Measurements from ENCODE around the gene HEXIM1. TPM values are rescaled to one million over a fixed set of nuclear protein-coding genes. Genes with fewer than 3 reads are reported as not detected.

HEXIM1 gene
- total and polyA plus RNA-seq, 2 experiments from 2014 or later, result 9.2 to 10.9 TPM

GRCh38 chr17:45137561-45138305, 10.5 kb upstream of the HEXIM1 start:
- peaks cover 5% of the 10 kb centered on the region; the same call in 1 of the 3 replicates for H3K36me3 Mint-ChIP-seq (ENCODE audit: low read depth)
- no peak overlapping the region for H3K4me3 Mint-ChIP-seq
- H3F3A ChIP-seq (replicated peaks; ENCODE audit: low read depth), result peaks cover 9% of the 10 kb centered on the region; the same call in 1 of the 2 replicates
- H3K9me2 ChIP-seq (ENCODE audit: insufficient read depth), result no peaks in the 10 kb centered on the region
- no peaks in the 10 kb centered on the region for H4K20me1 ChIP-seq (replicated peaks; ENCODE audit: insufficient read depth)
- no peak overlapping the region for H3K27ac ChIP-seq (ENCODE audit: low read depth)
- H3K36me3 ChIP-seq (ENCODE audit: insufficient read depth), result no peaks in the 10 kb centered on the region
- peaks cover 11% of the 10 kb centered on the region for H3K27me3 Mint-ChIP-seq (ENCODE audit: insufficient read depth, low read depth, poor library complexity)
- no peak overlapping the region for H3K4me2 ChIP-seq
- H2AFZ ChIP-seq, result no peak overlapping the region
- ATAC-seq, result no peak
- peaks cover 7% of the 10 kb centered on the region for H3K4me1 Mint-ChIP-seq
- peaks cover 3% of the 10 kb centered on the region; the same call in 1 of the 2 replicates for H3K4me1 ChIP-seq (ENCODE audit: insufficient read depth)
- DNase-seq (ENCODE audit: low spot score), result no peak
- H3K27ac Mint-ChIP-seq, result no peak overlapping the region
- no peaks in the 10 kb centered on the region for H3K79me2 ChIP-seq (replicated peaks; ENCODE audit: insufficient read depth)
- TF ChIP-seq, protein P1, sequence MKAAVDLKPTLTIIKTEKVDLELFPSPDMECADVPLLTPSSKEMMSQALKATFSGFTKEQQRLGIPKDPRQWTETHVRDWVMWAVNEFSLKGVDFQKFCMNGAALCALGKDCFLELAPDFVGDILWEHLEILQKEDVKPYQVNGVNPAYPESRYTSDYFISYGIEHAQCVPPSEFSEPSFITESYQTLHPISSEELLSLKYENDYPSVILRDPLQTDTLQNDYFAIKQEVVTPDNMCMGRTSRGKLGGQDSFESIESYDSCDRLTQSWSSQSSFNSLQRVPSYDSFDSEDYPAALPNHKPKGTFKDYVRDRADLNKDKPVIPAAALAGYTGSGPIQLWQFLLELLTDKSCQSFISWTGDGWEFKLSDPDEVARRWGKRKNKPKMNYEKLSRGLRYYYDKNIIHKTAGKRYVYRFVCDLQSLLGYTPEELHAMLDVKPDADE (IDR thresholded peaks at IDR 0.05), result no peak
- no peak overlapping the region for H3K4me3 ChIP-seq
- H3K9me3 Mint-ChIP-seq, result no peaks in the 10 kb centered on the region
- H3K27me3 ChIP-seq (ENCODE audit: insufficient read depth), result no peaks in the 10 kb centered on the region

- DNase-seq (ENCODE audit: low spot score), result no peak
- H3K4me2 ChIP-seq, result no peak overlapping the region
- peaks cover 18% of the 10 kb centered on the region for H3K4me1 Mint-ChIP-seq
These were observed 9.3 kb upstream of the HEXIM1 start for GRCh38 chr17:45138911-45139532.

DNA sequence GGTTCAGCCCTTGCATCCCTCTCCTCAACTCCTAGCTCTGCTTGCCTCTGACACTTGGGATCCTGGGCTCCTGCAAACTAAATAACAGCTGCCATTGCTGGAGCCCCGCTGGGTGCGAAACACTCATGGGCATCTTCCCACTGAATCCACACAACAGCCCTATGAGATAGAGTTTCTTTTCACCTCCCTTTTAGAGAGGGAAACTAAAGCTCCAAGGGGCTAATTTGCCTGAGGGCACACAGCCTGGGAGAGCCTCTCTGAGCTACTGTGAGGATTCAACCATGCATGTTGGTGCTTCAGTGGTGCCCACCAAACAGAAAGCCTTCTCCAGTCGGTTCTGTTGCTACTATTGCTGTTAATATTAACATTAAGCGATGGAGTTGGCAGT, 8.7 kb upstream of the HEXIM1 start:
- Histone ChIP-seq H2AFZ (no peak overlapping the region), H4K20me1 (replicated peaks; ENCODE audit: insufficient read depth) (no peaks in the 10 kb centered on the region), H3K27ac (ENCODE audit: low read depth) (no peak overlapping the region), H3K36me3 (ENCODE audit: insufficient read depth) (no peaks in the 10 kb centered on the region), H3K27me3 (ENCODE audit: insufficient read depth) (no peaks in the 10 kb centered on the region), H3K4me3 (no peak overlapping the region), H3K79me2 (replicated peaks; ENCODE audit: insufficient read depth) (no peaks in the 10 kb centered on the region), H3K4me1 (ENCODE audit: insufficient read depth) (peaks cover 3% of the 10 kb centered on the region; the same call in 1 of the 2 replicates), H3K4me2 (no peak overlapping the region), H3F3A (replicated peaks; ENCODE audit: low read depth) (peaks cover 6% of the 10 kb centered on the region; the same call in 1 of the 2 replicates), H3K9me2 (ENCODE audit: insufficient read depth) (no peaks in the 10 kb centered on the region)
- Mint-ChIP-seq H3K4me1 (peaks cover 18% of the 10 kb centered on the region), H3K9me3 (no peaks in the 10 kb centered on the region), H3K27me3 (ENCODE audit: insufficient read depth, low read depth, poor library complexity) (peaks cover 18% of the 10 kb centered on the region), H3K4me3 (no peak overlapping the region), H3K36me3 (ENCODE audit: low read depth) (peaks cover 3% of the 10 kb centered on the region; the same call in 1 of the 3 replicates), H3K27ac (no peak overlapping the region)
- no peak for TF ChIP-seq EZH2phosphoT487 (IDR thresholded peaks at IDR 0.05; ENCODE audit: unreplicated experiment)
- no peak for TF ChIP-seq EZH2 (IDR thresholded peaks at IDR 0.05; ENCODE audit: low read depth, unreplicated experiment)
- no peak for TF ChIP-seq JUNB (IDR thresholded peaks at IDR 0.05; ENCODE audit: unreplicated experiment)
- DNase-seq (ENCODE audit: low spot score) (no peak), ATAC-seq (no peak)

More at GRCh38 chr17:45138911-45139532, 9.3 kb upstream of the HEXIM1 start:
- Histone ChIP-seq H4K20me1 (replicated peaks; ENCODE audit: insufficient read depth) (no peaks in the 10 kb centered on the region), H3K9me2 (ENCODE audit: insufficient read depth) (no peaks in the 10 kb centered on the region), H3K27me3 (ENCODE audit: insufficient read depth) (no peaks in the 10 kb centered on the region), H2AFZ (no peak overlapping the region), H3K79me2 (replicated peaks; ENCODE audit: insufficient read depth) (no peaks in the 10 kb centered on the region), H3K4me1 (ENCODE audit: insufficient read depth) (peaks cover 3% of the 10 kb centered on the region; the same call in 1 of the 2 replicates), H3K4me3 (no peak overlapping the region), H3F3A (replicated peaks; ENCODE audit: low read depth) (peaks cover 7% of the 10 kb centered on the region; the same call in 1 of the 2 replicates), H3K36me3 (ENCODE audit: insufficient read depth) (no peaks in the 10 kb centered on the region), H3K27ac (ENCODE audit: low read depth) (no peak overlapping the region)
- H3K36me3 Mint-ChIP-seq (ENCODE audit: low read depth), result peaks cover 3% of the 10 kb centered on the region; the same call in 1 of the 3 replicates
- no peak overlapping the region for H3K4me3 Mint-ChIP-seq
- TF ChIP-seq POLR2AphosphoS5 (IDR thresholded peaks at IDR 0.05; ENCODE audit: low read depth), result no peak
- no peaks in the 10 kb centered on the region for H3K9me3 Mint-ChIP-seq
- ATAC-seq, result no peak
- peaks cover 16% of the 10 kb centered on the region for H3K27me3 Mint-ChIP-seq (ENCODE audit: insufficient read depth, low read depth, poor library complexity)
- H3K27ac Mint-ChIP-seq, result no peak overlapping the region
